Measurements from ENCODE around the gene PNMA8C. TPM values are rescaled to one million over a fixed set of nuclear protein-coding genes. Genes with fewer than 3 reads are reported as not detected.

The PNMA8C gene
- total and polyA plus RNA-seq, 2 experiments from 2014 or later = 0.20 to 0.69 TPM

DNA sequence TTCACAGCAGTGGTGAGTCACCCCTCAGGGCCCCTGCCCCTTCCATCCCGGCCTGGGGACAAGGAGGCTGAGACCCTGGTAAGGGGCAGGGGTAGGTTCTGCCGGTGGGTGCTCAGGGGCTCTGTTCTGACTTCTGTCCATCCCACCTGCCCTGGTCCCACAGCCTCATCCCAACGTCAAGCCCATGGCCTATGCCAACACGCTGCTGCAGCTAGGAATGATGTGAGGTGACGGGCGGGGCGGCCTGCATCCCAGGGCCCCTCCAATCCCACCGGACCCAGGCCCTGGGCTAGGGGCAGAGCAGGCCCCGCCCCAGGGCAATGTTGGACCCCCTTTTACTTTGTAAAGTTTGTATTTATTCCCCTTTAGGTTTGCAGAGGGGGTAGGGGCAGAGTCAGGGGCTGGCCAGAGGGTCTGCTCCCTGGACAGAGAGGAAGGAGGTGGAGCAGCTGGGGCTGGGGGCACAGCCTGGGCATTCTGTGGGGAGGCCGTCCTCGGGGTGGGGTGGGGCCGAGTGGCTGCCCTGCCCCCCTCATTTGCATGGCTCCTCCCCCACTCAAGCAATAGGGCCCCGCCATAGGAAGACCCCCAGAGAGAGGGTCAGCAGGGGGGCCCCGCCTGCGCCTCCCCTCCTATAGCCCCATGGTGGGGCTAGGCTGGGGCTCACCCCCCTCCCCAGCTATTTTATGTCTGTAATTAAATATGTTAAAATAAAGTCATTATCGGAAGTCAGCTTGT, 38.4 kb downstream of the PNMA8C start:
- no peak overlapping the region for H3K4me3 ChIP-seq
- no peak overlapping the region for H3K27ac ChIP-seq
- H3K4me1 ChIP-seq (ENCODE audit: low read depth) = no peaks in the 10 kb centered on the region
- H3K36me3 ChIP-seq = peaks cover 33% of the 10 kb centered on the region
- H3K27me3 ChIP-seq = no peaks in the 10 kb centered on the region
- TF ChIP-seq, protein P1, sequence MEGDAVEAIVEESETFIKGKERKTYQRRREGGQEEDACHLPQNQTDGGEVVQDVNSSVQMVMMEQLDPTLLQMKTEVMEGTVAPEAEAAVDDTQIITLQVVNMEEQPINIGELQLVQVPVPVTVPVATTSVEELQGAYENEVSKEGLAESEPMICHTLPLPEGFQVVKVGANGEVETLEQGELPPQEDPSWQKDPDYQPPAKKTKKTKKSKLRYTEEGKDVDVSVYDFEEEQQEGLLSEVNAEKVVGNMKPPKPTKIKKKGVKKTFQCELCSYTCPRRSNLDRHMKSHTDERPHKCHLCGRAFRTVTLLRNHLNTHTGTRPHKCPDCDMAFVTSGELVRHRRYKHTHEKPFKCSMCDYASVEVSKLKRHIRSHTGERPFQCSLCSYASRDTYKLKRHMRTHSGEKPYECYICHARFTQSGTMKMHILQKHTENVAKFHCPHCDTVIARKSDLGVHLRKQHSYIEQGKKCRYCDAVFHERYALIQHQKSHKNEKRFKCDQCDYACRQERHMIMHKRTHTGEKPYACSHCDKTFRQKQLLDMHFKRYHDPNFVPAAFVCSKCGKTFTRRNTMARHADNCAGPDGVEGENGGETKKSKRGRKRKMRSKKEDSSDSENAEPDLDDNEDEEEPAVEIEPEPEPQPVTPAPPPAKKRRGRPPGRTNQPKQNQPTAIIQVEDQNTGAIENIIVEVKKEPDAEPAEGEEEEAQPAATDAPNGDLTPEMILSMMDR (IDR thresholded peaks at IDR 0.05; ENCODE audit: low read depth, low read length) = no peak
- DNase-seq (ENCODE audit: low read depth in 1 of 2, low spot score in 1 of 2) = no peak
- H3K9me3 ChIP-seq (ENCODE audit: low read depth) = no peaks in the 10 kb centered on the region

DNA sequence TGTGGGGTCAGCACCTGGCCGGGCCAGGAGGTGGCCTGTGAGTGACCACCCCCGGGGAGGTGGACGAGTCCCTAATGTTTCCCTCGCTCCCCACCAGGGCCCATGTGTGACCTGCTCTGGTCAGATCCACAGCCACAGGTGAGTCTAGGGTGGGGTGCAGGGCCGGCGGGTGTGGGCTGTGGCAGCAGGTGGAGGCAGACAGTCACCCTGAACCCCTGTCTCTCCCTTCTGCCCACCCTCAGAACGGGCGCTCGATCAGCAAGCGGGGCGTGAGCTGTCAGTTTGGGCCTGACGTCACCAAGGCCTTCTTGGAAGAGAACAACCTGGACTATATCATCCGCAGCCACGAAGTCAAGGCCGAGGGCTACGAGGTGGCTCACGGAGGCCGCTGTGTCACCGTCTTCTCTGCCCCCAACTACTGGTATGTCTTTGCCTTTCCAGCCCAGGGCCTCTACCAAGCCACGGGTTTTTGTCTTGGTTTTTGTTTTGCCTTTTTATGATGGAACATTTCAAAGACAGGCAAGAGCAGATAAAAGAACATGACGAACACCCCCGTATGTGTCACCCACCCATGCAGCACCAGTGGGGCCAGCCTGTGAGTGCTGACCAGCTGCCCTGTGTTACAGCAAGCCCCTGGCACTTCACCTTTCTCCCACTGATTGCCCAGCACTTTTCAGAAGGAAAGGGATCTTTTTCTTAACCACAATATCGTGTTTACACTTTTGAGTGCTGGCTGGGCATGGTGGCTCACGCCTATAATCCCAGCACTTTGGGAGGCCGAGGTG, 40.2 kb downstream of the PNMA8C start:
- H3K27ac ChIP-seq = no peak overlapping the region
- DNase-seq (ENCODE audit: low read depth in 1 of 2, low spot score in 1 of 2) = no peak
- H3K36me3 ChIP-seq = peaks cover 42% of the 10 kb centered on the region
- H3K4me3 ChIP-seq = no peak overlapping the region
- H3K4me1 ChIP-seq (ENCODE audit: low read depth) = no peaks in the 10 kb centered on the region
- H3K9me3 ChIP-seq (ENCODE audit: low read depth) = no peaks in the 10 kb centered on the region
- no peaks in the 10 kb centered on the region for H3K27me3 ChIP-seq
- TF ChIP-seq, protein P1 (IDR thresholded peaks at IDR 0.05; ENCODE audit: low read depth, low read length) = no peak

DNA sequence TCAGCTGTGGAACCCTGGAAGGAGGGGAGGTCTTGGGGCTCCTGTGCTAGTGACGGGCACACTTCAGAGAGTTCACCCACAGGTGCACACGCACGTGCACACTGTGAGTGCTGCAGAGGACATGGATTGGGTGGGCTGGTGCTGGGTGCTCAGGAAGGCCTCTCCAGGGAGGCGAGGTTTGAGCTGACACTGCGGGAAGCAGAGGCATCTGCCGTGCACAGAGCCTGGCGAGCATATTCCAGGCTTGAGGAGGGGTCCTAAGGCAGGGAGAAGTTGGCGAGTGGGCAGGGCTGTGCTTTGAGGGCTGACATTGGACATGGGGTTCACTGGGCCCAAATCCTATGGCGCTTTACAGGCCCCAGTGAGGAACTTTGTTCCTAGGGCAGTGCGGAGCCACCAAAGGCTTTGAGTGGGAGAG, 41.0 kb downstream of the PNMA8C start:
- no peak for DNase-seq (ENCODE audit: low read depth in 1 of 2, low spot score in 1 of 2)
- no peak overlapping the region for H3K4me3 ChIP-seq
- no peaks in the 10 kb centered on the region for H3K27me3 ChIP-seq
- no peak overlapping the region for H3K27ac ChIP-seq
- H3K36me3 ChIP-seq = peaks cover 42% of the 10 kb centered on the region
- no peaks in the 10 kb centered on the region for H3K9me3 ChIP-seq (ENCODE audit: low read depth)
- H3K4me1 ChIP-seq (ENCODE audit: low read depth) = no peaks in the 10 kb centered on the region
- TF ChIP-seq, protein P1 (IDR thresholded peaks at IDR 0.05; ENCODE audit: low read depth, low read length) = no peak

DNA sequence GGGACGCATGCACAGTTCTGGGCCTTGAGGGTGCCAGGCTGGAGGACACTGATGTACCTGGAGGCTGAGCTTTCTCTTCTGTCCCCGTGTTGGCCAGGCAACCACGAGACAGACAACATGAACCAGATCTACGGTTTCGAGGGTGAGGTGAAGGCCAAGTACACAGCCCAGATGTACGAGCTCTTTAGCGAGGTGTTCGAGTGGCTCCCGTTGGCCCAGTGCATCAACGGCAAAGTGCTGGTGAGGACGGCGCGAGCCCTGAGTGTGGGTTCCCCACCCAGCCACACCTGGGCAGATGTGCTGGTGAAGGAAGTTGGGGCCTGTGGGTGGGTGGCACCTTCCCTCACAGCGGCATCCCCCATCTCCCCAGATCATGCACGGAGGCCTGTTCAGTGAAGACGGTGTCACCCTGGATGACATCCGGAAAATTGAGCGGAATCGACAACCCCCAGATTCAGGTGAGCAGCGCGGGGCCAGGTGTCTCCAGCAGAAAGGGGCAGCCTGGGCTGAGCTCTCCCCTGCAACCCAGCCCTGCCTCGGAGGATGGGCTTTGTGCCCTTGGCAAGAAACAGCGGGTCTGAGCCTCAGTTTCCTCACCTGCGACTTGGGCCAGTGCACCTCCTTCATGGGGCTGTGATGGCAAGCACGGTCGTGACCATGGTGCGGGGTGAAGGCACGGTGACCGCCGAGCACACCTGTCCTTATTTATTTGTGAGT, 41.6 kb downstream of the PNMA8C start:
- Histone ChIP-seq H3K4me3 (no peak overlapping the region), H3K27ac (no peak overlapping the region), H3K27me3 (no peaks in the 10 kb centered on the region), H3K9me3 (ENCODE audit: low read depth) (no peaks in the 10 kb centered on the region), H3K4me1 (ENCODE audit: low read depth) (no peaks in the 10 kb centered on the region), H3K36me3 (peaks cover 47% of the 10 kb centered on the region)
- DNase-seq (ENCODE audit: low read depth in 1 of 2, low spot score in 1 of 2) = no peak
- TF ChIP-seq, protein P1 (IDR thresholded peaks at IDR 0.05; ENCODE audit: low read depth, low read length) = no peak

DNA sequence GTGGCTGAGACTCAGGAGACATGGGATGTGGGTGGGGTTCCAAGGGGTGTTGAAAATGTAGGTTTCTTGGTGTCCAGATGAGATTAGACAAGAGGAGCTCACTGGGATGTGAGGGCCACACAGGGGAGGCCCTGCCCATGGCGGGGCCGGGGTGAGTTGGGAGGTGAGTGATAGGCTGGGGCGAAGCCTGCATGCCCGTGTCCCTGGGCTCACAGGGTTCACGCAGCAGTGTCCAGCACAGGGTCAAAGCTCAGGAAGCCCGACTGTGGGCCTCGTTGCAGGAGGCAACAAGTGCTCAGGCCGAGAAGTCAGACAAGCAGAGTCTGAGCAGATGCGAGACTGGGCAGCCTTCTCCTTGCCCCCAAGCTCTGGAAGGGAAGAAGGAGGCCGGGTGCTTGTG, 42.6 kb downstream of the PNMA8C start:
- DNase-seq (ENCODE audit: low read depth in 1 of 2, low spot score in 1 of 2) = no peak
- Histone ChIP-seq H3K36me3 (peaks cover 52% of the 10 kb centered on the region), H3K27ac (no peak overlapping the region), H3K27me3 (no peaks in the 10 kb centered on the region), H3K4me1 (ENCODE audit: low read depth) (no peaks in the 10 kb centered on the region), H3K4me3 (no peak overlapping the region), H3K9me3 (ENCODE audit: low read depth) (no peaks in the 10 kb centered on the region)
- TF ChIP-seq, protein P1 (IDR thresholded peaks at IDR 0.05; ENCODE audit: low read depth, low read length) = no peak

Measured in cardiac muscle cell (in vitro differentiated cells and primary cell).